Measurements from ENCODE around the gene KRT15. TPM values are rescaled to one million over a fixed set of nuclear protein-coding genes. Genes with fewer than 3 reads are reported as not detected.

The KRT15 gene
- total RNA-seq, 1 donor from 2014 or later: 0.32 TPM

DNA sequence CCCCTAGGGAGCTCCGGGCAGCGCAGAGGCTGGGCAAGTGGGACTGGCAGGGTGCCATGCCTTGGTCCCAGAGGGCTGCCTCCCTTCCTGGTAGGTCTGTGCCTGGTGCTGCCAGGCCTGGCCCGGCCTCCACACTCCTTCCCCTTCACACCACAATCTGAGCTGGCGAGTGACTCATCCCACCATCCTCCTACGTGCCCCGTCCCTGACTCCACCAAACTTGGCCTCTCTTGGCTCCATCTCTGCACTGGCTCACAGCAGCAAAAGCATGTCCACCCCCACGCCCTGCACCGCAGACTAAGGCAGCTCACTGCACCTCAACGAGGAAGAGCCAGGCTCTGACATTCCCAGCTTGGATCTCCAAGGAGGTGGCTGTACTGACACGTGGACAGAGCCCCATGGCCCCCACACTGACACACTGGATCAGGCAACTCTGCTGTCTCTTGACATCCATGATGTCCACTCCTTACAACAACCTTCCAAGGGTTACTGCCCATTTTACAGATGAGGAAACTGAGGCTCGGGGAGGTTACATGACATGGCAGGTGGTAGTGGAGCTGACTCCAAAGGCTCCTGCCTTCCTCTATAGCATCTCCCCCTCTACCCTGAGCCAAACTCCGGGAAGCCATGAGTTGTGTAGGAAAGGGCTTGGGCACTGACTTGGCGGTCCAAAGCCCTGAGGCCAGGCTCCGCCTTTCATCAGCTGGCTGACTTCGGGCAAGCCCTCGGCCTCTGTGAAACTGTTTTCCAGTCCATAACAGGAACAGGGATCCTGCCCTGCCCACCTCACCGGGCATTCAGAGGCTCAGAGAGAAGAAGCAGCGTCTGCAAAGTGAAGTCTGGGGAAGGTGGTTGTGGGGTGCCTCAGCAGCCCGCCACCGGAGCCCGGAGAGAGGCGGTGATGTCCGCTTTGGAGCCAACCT, 29.5 kb upstream of the KRT15 start:
- no peaks in the 10 kb centered on the region for H3K9me3 ChIP-seq
- TF ChIP-seq, protein P1, sequence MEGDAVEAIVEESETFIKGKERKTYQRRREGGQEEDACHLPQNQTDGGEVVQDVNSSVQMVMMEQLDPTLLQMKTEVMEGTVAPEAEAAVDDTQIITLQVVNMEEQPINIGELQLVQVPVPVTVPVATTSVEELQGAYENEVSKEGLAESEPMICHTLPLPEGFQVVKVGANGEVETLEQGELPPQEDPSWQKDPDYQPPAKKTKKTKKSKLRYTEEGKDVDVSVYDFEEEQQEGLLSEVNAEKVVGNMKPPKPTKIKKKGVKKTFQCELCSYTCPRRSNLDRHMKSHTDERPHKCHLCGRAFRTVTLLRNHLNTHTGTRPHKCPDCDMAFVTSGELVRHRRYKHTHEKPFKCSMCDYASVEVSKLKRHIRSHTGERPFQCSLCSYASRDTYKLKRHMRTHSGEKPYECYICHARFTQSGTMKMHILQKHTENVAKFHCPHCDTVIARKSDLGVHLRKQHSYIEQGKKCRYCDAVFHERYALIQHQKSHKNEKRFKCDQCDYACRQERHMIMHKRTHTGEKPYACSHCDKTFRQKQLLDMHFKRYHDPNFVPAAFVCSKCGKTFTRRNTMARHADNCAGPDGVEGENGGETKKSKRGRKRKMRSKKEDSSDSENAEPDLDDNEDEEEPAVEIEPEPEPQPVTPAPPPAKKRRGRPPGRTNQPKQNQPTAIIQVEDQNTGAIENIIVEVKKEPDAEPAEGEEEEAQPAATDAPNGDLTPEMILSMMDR (IDR thresholded peaks at IDR 0.05): no peak
- no peaks in the 10 kb centered on the region for H3K27me3 ChIP-seq
- peak; percentile 68 to 92 for DNase-seq (ENCODE audit: low spot score in 2 of 2)
- H3K27ac ChIP-seq: peak overlapping the region; percentile 65 to 81
- intact Hi-C loops (cut with DNase I): loop anchor here (1.0 to 5.0 kb wide), 2 partner anchors 639 to 746 kb away; no protein-coding TSS in a partner anchor
- peaks cover 11 to 15% of the 10 kb centered on the region in 2 donors for H3K4me1 ChIP-seq
- H3K36me3 ChIP-seq: no peaks in the 10 kb centered on the region
- H3K4me3 ChIP-seq: peak overlapping the region; percentile 24 to 50

DNA sequence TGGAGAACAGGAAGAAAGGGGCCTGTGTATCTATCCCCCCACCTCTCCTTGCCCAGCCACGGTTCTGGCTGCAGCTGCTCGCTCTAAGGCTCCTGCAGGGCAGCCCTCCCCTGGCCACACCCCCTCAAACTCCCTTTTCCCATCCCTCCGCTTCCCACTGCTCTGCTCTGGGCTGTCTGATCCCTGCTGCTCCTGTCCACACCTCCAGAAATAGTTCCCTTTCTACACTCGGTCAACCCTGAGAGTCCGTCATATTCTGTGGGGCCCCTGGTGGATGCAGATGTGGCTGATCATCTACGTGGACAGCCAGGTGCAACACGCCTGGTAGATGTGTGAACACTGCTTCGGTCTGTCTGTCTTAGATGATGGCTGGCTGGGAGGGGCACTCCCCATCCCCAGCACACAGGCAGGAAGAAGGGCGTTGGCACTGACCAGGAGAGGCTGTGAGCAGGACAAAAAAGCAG, 28.7 kb upstream of the KRT15 start:
- peaks cover 11 to 15% of the 10 kb centered on the region in 2 donors for H3K4me1 ChIP-seq
- no peaks in the 10 kb centered on the region for H3K36me3 ChIP-seq
- no peaks in the 10 kb centered on the region for H3K27me3 ChIP-seq
- no peaks in the 10 kb centered on the region for H3K9me3 ChIP-seq
- H3K4me3 ChIP-seq: no peak overlapping the region
- TF ChIP-seq, protein P1 (IDR thresholded peaks at IDR 0.05): no peak
- DNase-seq (ENCODE audit: low spot score in 2 of 2): no peak
- intact Hi-C loops (cut with DNase I): loop anchor here (1.0 to 5.0 kb wide), 2 partner anchors 638 to 745 kb away; no protein-coding TSS in a partner anchor
- peak overlapping the region; percentile 65 to 81 for H3K27ac ChIP-seq

DNA sequence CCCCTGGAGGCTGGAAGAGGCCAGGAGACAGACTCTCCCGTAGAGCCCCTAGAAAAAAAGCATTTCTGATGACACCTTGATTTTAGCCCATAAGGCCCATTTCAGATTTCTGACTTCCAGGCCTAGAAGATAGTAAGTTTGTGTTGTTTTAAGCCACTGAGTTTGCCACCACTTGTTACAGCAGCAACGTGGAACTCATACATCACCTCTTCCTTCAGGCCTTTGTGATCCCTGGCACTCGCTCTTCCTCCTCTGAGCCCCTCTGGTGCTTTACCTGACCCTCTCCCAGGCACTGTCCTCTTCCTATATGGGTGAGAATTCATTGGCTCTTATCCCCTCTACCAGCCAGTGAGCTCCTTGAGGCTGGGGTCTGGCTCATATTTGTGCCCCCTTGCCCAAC, 28.1 kb upstream of the KRT15 start:
- DNase-seq (ENCODE audit: low spot score in 2 of 2): no peak
- TF ChIP-seq, protein P1 (IDR thresholded peaks at IDR 0.05): no peak
- Histone ChIP-seq H3K27me3 (no peaks in the 10 kb centered on the region), H3K4me1 (peaks cover 11 to 15% of the 10 kb centered on the region in 2 donors), H3K36me3 (no peaks in the 10 kb centered on the region), H3K9me3 (no peaks in the 10 kb centered on the region), H3K4me3 (no peak overlapping the region), H3K27ac (peak overlapping the region; percentile 65 to 81)
- intact Hi-C loops (cut with DNase I): loop anchor here (1.0 to 5.0 kb wide), 2 partner anchors 638 to 745 kb away; no protein-coding TSS in a partner anchor

DNA sequence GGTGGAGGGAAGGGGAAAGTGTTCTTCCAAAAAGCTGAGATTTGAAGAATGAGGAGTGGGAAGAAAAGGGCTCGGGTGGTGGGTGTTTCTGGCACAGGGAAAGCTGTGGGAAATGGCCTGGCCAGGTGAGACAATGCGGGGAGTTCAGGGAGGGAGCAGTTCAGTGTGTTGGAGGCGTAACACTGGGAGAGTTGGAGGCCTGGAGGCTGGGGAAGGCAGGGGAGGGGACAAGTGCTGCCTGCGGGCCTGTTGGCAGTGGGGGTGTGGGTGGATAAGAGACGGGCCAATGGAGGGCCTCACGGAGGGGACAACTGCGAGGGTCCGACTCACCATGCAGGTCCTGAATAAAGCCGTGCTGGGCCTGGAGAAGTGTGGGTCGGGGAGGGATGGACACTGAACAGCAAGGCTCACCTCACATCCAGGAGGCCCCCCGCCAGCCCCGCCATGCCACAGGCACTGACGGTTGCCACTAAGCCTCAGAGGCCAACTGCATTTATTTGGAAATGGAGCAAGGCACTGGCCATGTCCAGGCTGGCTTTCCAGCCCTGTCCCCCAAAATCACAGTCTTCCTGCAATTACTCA, 27.2 kb upstream of the KRT15 start:
- TF ChIP-seq, protein P1 (IDR thresholded peaks at IDR 0.05): no peak
- intact Hi-C loops (cut with DNase I): loop anchor here (5.0 kb wide), 1 partner anchor 744 kb away; no protein-coding TSS in a partner anchor
- Histone ChIP-seq H3K4me3 (no peak overlapping the region), H3K27me3 (no peaks in the 10 kb centered on the region), H3K27ac (peak overlapping the region in 1 of 2 donors; percentile 8), H3K4me1 (peaks cover 11 to 15% of the 10 kb centered on the region in 2 donors), H3K9me3 (no peaks in the 10 kb centered on the region), H3K36me3 (no peaks in the 10 kb centered on the region)
- DNase-seq (ENCODE audit: low spot score in 2 of 2): no peak

DNA sequence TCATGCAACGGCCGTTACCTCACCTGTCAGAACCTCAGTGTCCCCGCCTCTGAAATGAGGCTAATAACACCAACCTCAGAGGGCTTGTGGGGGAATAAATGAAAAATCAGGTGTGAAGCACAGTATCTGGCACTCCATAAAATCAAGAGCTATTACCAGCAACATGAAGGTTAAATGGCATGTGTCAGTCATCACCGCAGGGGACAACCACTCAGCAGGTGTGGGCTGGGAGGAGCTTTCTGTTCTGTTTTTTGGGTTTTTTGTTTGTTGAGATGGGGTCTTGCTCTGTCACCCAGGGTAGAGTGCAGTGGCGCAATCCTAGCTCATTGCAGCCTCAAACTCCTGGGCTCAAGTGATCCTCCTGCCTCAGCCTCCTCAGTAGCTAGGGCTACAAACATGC, 26.2 kb upstream of the KRT15 start:
- no peak for DNase-seq (ENCODE audit: low spot score in 2 of 2)
- intact Hi-C loops (cut with DNase I): loop anchor here (5.0 kb wide), 1 partner anchor 743 kb away; no protein-coding TSS in a partner anchor
- H3K9me3 ChIP-seq: no peaks in the 10 kb centered on the region
- no peak overlapping the region for H3K27ac ChIP-seq
- no peaks in the 10 kb centered on the region for H3K36me3 ChIP-seq
- H3K4me3 ChIP-seq: no peak overlapping the region
- TF ChIP-seq, protein P1 (IDR thresholded peaks at IDR 0.05): no peak
- peaks cover 11 to 15% of the 10 kb centered on the region in 2 donors for H3K4me1 ChIP-seq
- H3K27me3 ChIP-seq: no peaks in the 10 kb centered on the region
